HEK293 (cell line): ENCODE data around the gene GATAD1.
A peak's percentile ranks its signal among the peaks of the same experiment; 100 is the strongest.

Experiments
- BCL11A ChIP-seq: fragments of 450-650 bp; formaldehyde crosslinking; IDR thresholded peaks from 2 replicates; pipeline ENCODE4 v1.5.1; 2016; ENCODE audit warnings: low read depth, missing biosample characterization, missing genetic modification characterization
- HOXD13 ChIP-seq: sonication (generic); formaldehyde crosslinking; IDR thresholded peaks from 2 replicates; pipeline ENCODE4 v1.8.0; 2022; ENCODE audit warnings: missing genetic modification reagents, borderline replicate concordance
- TRIM28 ChIP-seq: IDR thresholded peaks from 2 replicates; pipeline ENCODE4 v1.6.1; 2011; ENCODE audit warnings: low read length, control low read depth, borderline replicate concordance
- ZBTB21 ChIP-seq: fragments of 450-650 bp; formaldehyde crosslinking; IDR thresholded peaks from 2 replicates; pipeline ENCODE4 v1.5.1; 2017; ENCODE audit warnings: missing biosample characterization, missing genetic modification characterization
- ZNF114 ChIP-seq: fragments of 450-650 bp; formaldehyde crosslinking; IDR thresholded peaks from 2 replicates; pipeline ENCODE4 v1.5.0; 2017; ENCODE audit warnings: missing biosample characterization, missing genetic modification characterization
- ZNF133 ChIP-seq: fragments of 450-650 bp; formaldehyde crosslinking; IDR thresholded peaks from 2 replicates; pipeline ENCODE4 v1.5.1; 2016; ENCODE audit warnings: missing biosample characterization, missing genetic modification characterization
- ZNF175 ChIP-seq: fragments of 450-650 bp; formaldehyde crosslinking; IDR thresholded peaks from 2 replicates; pipeline ENCODE4 v1.5.1; 2016; ENCODE audit warnings: missing biosample characterization, missing genetic modification characterization
- ZNF211 ChIP-seq: fragments of 450-650 bp; formaldehyde crosslinking; IDR thresholded peaks from 2 replicates; pipeline ENCODE4 v1.5.1; 2016; ENCODE audit warnings: low read depth, missing biosample characterization, missing genetic modification characterization
- ZNF221 ChIP-seq: fragments of 450-650 bp; formaldehyde crosslinking; IDR thresholded peaks from 2 replicates; pipeline ENCODE4 v1.5.1; 2017; ENCODE audit warnings: missing biosample characterization, missing genetic modification characterization, borderline replicate concordance
- ZNF223 ChIP-seq: fragments of 450-650 bp; formaldehyde crosslinking; IDR thresholded peaks from 2 replicates; pipeline ENCODE4 v1.5.1; 2016; ENCODE audit warnings: missing biosample characterization, missing genetic modification characterization
- ZNF324 ChIP-seq: fragments of 450-650 bp; formaldehyde crosslinking; IDR thresholded peaks from 2 replicates; pipeline ENCODE4 v1.5.1; 2016; ENCODE audit warnings: missing biosample characterization, missing genetic modification characterization
- ZNF366 ChIP-seq: fragments of 450-650 bp; formaldehyde crosslinking; conservative IDR thresholded peaks from 2 replicates; pipeline ENCODE4 v1.5.1; 2016; ENCODE audit warnings: missing biosample characterization, missing genetic modification characterization
- ZNF416 ChIP-seq: fragments of 450-650 bp; formaldehyde crosslinking; IDR thresholded peaks from 2 replicates; pipeline ENCODE4 v1.5.1; 2016; ENCODE audit warnings: missing biosample characterization, missing genetic modification characterization
- ZNF426 ChIP-seq: fragments of 450-650 bp; formaldehyde crosslinking; IDR thresholded peaks from 2 replicates; pipeline ENCODE4 v1.5.1; 2017; ENCODE audit warnings: missing biosample characterization, missing genetic modification characterization, mild to moderate bottlenecking, inconsistent platforms, moderate library complexity
- ZNF473 ChIP-seq: fragments of 450-650 bp; formaldehyde crosslinking; IDR thresholded peaks from 2 replicates; pipeline ENCODE4 v1.5.1; 2017; ENCODE audit warnings: missing biosample characterization, missing genetic modification characterization
- ZNF626 ChIP-seq: fragments of 450-650 bp; sonication (Bioruptor Pico); formaldehyde crosslinking; IDR thresholded peaks from 2 replicates; pipeline ENCODE4 v1.5.1; 2018; ENCODE audit warnings: missing biosample characterization, missing genetic modification characterization, inconsistent platforms
- ZNF629 ChIP-seq: fragments of 450-650 bp; formaldehyde crosslinking; IDR thresholded peaks from 2 replicates; pipeline ENCODE4 v1.5.1; 2017; ENCODE audit warnings: missing biosample characterization, missing genetic modification characterization
- TF ChIP-seq, protein P1 (sequence below): fragments of 450-650 bp; formaldehyde crosslinking; IDR thresholded peaks from 2 replicates; pipeline ENCODE4 v1.5.1; 2016; ENCODE audit warnings: missing biosample characterization, missing genetic modification characterization, borderline replicate concordance
- TF ChIP-seq, protein P2 (sequence below): fragments of 450-650 bp; formaldehyde crosslinking; IDR thresholded peaks from 2 replicates; pipeline ENCODE4; 2016; ENCODE audit warnings: missing biosample characterization, missing genetic modification characterization
- TF ChIP-seq, protein P3 (sequence below): fragments of 450-650 bp; formaldehyde crosslinking; IDR thresholded peaks from 2 replicates; pipeline ENCODE4 v1.5.1; 2016; ENCODE audit warnings: missing biosample characterization, missing genetic modification characterization
- TF ChIP-seq, protein P4 (sequence below): fragments of 450-650 bp; formaldehyde crosslinking; IDR thresholded peaks from 2 replicates; pipeline ENCODE4 v1.5.1; 2017; ENCODE audit warnings: missing biosample characterization, missing genetic modification characterization
- TF ChIP-seq, protein P5 (sequence below): fragments of 450-650 bp; formaldehyde crosslinking; IDR thresholded peaks from 2 replicates; pipeline ENCODE4 v1.5.1; 2017; ENCODE audit warnings: missing biosample characterization, mild to moderate bottlenecking, missing genetic modification characterization, moderate library complexity
- TF ChIP-seq, protein P6 (sequence below): IDR thresholded peaks from 2 replicates; pipeline ENCODE4 v1.6.1; 2011; ENCODE audit warnings: mild to moderate bottlenecking, low read depth, low read length, borderline replicate concordance

Gene GATAD1

DNA sequence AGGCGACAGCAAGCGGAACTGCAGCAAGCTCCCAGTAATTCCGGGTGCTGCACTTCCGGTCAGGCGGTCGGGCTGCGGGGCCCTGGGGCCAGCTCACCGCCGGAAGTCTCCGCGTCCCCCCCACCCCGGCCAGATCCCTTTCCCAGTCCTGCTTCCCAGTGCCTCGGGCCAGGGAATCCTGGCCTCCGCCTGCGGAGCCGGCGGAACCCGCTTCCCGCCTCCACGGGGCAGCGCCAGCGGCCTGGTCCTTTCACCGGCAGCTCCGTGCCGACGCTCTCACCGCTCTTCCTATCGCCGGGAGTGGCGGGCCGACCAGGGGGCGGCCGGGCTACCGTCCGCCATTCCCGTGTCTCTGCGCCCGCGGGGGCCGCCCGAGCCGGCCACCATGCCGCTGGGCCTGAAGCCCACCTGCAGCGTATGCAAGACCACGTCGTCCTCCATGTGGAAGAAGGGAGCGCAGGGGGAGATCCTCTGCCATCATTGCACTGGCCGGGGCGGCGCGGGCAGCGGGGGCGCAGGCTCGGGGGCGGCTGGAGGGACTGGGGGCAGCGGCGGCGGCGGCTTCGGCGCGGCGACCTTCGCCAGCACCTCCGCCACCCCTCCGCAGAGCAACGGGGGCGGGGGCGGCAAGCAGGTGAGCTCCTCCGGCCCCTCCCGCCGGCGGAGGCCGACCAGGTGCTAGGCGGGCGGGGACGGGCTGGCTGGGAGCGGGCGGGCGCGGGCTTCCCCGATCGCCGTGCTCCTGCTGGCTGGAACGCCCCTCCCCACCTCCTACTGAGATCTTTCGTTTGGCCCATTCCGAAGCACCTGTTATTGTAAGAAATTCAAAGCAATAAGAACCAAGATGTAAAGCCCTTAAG is at the start of gene GATAD1 (continued):
- TF ChIP-seq, protein P1, sequence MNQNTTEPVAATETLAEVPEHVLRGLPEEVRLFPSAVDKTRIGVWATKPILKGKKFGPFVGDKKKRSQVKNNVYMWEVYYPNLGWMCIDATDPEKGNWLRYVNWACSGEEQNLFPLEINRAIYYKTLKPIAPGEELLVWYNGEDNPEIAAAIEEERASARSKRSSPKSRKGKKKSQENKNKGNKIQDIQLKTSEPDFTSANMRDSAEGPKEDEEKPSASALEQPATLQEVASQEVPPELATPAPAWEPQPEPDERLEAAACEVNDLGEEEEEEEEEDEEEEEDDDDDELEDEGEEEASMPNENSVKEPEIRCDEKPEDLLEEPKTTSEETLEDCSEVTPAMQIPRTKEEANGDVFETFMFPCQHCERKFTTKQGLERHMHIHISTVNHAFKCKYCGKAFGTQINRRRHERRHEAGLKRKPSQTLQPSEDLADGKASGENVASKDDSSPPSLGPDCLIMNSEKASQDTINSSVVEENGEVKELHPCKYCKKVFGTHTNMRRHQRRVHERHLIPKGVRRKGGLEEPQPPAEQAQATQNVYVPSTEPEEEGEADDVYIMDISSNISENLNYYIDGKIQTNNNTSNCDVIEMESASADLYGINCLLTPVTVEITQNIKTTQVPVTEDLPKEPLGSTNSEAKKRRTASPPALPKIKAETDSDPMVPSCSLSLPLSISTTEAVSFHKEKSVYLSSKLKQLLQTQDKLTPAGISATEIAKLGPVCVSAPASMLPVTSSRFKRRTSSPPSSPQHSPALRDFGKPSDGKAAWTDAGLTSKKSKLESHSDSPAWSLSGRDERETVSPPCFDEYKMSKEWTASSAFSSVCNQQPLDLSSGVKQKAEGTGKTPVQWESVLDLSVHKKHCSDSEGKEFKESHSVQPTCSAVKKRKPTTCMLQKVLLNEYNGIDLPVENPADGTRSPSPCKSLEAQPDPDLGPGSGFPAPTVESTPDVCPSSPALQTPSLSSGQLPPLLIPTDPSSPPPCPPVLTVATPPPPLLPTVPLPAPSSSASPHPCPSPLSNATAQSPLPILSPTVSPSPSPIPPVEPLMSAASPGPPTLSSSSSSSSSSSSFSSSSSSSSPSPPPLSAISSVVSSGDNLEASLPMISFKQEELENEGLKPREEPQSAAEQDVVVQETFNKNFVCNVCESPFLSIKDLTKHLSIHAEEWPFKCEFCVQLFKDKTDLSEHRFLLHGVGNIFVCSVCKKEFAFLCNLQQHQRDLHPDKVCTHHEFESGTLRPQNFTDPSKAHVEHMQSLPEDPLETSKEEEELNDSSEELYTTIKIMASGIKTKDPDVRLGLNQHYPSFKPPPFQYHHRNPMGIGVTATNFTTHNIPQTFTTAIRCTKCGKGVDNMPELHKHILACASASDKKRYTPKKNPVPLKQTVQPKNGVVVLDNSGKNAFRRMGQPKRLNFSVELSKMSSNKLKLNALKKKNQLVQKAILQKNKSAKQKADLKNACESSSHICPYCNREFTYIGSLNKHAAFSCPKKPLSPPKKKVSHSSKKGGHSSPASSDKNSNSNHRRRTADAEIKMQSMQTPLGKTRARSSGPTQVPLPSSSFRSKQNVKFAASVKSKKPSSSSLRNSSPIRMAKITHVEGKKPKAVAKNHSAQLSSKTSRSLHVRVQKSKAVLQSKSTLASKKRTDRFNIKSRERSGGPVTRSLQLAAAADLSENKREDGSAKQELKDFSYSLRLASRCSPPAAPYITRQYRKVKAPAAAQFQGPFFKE = no peak
- TF ChIP-seq ZNF211 (no peak), ZNF426 (tag by site-specific recombination) (no peak), BCL11A (peak; percentile 73; the same call in 1 of the 2 replicates), HOXD13 (CRISPR knock-in tag) (no peak), ZNF629 (peak; percentile 71), ZNF175 (tag by site-specific recombination) (no peak), ZNF626 (tag by site-specific recombination) (no peak), ZNF366 (no peak), TRIM28 (no peak), ZNF223 (tag by site-specific recombination) (no peak), ZBTB21 (tag by site-specific recombination) (no peak), ZNF133 (tag by site-specific recombination) (no peak), ZNF221 (tag by site-specific recombination) (no peak), ZNF114 (tag by site-specific recombination) (no peak), ZNF324 (tag by site-specific recombination) (peak; percentile 55; the same call in 1 of the 2 replicates), ZNF416 (tag by site-specific recombination) (no peak), ZNF473 (tag by site-specific recombination) (no peak)
- TF ChIP-seq, protein P2, sequence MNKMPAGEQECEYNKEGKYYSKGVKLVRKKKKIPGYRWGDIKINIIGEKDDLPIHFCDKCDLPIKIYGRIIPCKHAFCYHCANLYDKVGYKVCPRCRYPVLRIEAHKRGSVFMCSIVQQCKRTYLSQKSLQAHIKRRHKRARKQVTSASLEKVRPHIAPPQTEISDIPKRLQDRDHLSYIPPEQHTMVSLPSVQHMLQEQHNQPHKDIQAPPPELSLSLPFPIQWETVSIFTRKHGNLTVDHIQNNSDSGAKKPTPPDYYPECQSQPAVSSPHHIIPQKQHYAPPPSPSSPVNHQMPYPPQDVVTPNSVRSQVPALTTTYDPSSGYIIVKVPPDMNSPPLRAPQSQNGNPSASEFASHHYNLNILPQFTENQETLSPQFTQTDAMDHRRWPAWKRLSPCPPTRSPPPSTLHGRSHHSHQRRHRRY (tag by site-specific recombination) = no peak
- TF ChIP-seq, protein P3, sequence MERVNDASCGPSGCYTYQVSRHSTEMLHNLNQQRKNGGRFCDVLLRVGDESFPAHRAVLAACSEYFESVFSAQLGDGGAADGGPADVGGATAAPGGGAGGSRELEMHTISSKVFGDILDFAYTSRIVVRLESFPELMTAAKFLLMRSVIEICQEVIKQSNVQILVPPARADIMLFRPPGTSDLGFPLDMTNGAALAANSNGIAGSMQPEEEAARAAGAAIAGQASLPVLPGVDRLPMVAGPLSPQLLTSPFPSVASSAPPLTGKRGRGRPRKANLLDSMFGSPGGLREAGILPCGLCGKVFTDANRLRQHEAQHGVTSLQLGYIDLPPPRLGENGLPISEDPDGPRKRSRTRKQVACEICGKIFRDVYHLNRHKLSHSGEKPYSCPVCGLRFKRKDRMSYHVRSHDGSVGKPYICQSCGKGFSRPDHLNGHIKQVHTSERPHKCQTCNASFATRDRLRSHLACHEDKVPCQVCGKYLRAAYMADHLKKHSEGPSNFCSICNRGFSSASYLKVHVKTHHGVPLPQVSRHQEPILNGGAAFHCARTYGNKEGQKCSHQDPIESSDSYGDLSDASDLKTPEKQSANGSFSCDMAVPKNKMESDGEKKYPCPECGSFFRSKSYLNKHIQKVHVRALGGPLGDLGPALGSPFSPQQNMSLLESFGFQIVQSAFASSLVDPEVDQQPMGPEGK = peak; percentile 92
- TF ChIP-seq, protein P4, sequence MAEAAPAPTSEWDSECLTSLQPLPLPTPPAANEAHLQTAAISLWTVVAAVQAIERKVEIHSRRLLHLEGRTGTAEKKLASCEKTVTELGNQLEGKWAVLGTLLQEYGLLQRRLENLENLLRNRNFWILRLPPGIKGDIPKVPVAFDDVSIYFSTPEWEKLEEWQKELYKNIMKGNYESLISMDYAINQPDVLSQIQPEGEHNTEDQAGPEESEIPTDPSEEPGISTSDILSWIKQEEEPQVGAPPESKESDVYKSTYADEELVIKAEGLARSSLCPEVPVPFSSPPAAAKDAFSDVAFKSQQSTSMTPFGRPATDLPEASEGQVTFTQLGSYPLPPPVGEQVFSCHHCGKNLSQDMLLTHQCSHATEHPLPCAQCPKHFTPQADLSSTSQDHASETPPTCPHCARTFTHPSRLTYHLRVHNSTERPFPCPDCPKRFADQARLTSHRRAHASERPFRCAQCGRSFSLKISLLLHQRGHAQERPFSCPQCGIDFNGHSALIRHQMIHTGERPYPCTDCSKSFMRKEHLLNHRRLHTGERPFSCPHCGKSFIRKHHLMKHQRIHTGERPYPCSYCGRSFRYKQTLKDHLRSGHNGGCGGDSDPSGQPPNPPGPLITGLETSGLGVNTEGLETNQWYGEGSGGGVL (tag by site-specific recombination) = 0 out of 2 replicates have a peak, but pooled peaks have one; percentile 14
- TF ChIP-seq, protein P5, sequence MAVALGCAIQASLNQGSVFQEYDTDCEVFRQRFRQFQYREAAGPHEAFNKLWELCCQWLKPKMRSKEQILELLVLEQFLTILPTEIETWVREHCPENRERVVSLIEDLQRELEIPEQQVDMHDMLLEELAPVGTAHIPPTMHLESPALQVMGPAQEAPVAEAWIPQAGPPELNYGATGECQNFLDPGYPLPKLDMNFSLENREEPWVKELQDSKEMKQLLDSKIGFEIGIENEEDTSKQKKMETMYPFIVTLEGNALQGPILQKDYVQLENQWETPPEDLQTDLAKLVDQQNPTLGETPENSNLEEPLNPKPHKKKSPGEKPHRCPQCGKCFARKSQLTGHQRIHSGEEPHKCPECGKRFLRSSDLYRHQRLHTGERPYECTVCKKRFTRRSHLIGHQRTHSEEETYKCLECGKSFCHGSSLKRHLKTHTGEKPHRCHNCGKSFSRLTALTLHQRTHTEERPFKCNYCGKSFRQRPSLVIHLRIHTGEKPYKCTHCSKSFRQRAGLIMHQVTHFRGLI (tag by site-specific recombination) = 0 out of 2 replicates have a peak, but pooled peaks have one; percentile 13
- TF ChIP-seq, protein P6, sequence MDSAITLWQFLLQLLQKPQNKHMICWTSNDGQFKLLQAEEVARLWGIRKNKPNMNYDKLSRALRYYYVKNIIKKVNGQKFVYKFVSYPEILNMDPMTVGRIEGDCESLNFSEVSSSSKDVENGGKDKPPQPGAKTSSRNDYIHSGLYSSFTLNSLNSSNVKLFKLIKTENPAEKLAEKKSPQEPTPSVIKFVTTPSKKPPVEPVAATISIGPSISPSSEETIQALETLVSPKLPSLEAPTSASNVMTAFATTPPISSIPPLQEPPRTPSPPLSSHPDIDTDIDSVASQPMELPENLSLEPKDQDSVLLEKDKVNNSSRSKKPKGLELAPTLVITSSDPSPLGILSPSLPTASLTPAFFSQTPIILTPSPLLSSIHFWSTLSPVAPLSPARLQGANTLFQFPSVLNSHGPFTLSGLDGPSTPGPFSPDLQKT = no peak; the same call in 1 of the 2 replicates
